Measurements from ENCODE around the gene PCYOX1L.
A peak's percentile ranks its signal among the peaks of the same experiment; 100 is the strongest.

Gene PCYOX1L

GRCh38 chr5:149357370-149358293 is at the start of gene PCYOX1L:
Gene PCYOX1L, plus strand, starts transcription at chr5:149358046. Its CDS starts 23 bp downstream, at chr5:149358069.
- no peak for TF ChIP-seq SUZ12 (IDR thresholded peaks at IDR 0.05)
- no peak for TF ChIP-seq SP1 (IDR thresholded peaks at IDR 0.05)
- TF ChIP-seq BHLHE40 (IDR thresholded peaks at IDR 0.05; ENCODE audit: borderline replicate concordance), result no peak
- TF ChIP-seq FOXM1 (IDR thresholded peaks at IDR 0.05; ENCODE audit: borderline replicate concordance), result no peak
- TF ChIP-seq ELF4 (IDR thresholded peaks at IDR 0.05), result no peak
- TF ChIP-seq ARNT (IDR thresholded peaks at IDR 0.05), result no peak
- TF ChIP-seq, protein P1, sequence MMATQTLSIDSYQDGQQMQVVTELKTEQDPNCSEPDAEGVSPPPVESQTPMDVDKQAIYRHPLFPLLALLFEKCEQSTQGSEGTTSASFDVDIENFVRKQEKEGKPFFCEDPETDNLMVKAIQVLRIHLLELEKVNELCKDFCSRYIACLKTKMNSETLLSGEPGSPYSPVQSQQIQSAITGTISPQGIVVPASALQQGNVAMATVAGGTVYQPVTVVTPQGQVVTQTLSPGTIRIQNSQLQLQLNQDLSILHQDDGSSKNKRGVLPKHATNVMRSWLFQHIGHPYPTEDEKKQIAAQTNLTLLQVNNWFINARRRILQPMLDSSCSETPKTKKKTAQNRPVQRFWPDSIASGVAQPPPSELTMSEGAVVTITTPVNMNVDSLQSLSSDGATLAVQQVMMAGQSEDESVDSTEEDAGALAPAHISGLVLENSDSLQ (IDR thresholded peaks at IDR 0.05), result peak; percentile 98
- TF ChIP-seq CTBP1 (IDR thresholded peaks at IDR 0.05; ENCODE audit: borderline replicate concordance), result peak; percentile 59; the same call in 1 of the 2 replicates
- CTCF ChIA-PET, result interaction anchor here (1.3 to 2.1 kb wide), 3 partner anchors 10 to 77 kb away, joined by 6 to 10 read pairs (median 6); no protein-coding TSS in a partner anchor
- DNase-seq (ENCODE audit: extremely low spot score), result peak; percentile 96
- POLR2A ChIA-PET, result interaction anchor here (0.6 to 9.3 kb wide), 17 partner anchors 8 to 222 kb away, joined by 3 to 160 read pairs (median 4); partner anchors contain the start of gene GRPEL2

- TF ChIP-seq L3MBTL2 (conservative IDR thresholded peaks at IDR 0.05), result no peak
- no peak for TF ChIP-seq HDGF (IDR thresholded peaks at IDR 0.05; ENCODE audit: borderline replicate concordance)
- TF ChIP-seq ELF4 (IDR thresholded peaks at IDR 0.05), result no peak
- no peak for TF ChIP-seq SP1 (IDR thresholded peaks at IDR 0.05)
- TF ChIP-seq FOXK2 (IDR thresholded peaks at IDR 0.05), result no peak
- TF ChIP-seq BHLHE40 (IDR thresholded peaks at IDR 0.05; ENCODE audit: borderline replicate concordance), result no peak
- TF ChIP-seq CTBP1 (IDR thresholded peaks at IDR 0.05; ENCODE audit: borderline replicate concordance), result no peak
- no peak for TF ChIP-seq ARNT (IDR thresholded peaks at IDR 0.05)
- TF ChIP-seq SUZ12 (IDR thresholded peaks at IDR 0.05), result no peak
- TF ChIP-seq LEF1 (IDR thresholded peaks at IDR 0.05; ENCODE audit: borderline replicate concordance), result no peak
- TF ChIP-seq ZNF384 (IDR thresholded peaks at IDR 0.05), result no peak
- no peak for TF ChIP-seq NFRKB (IDR thresholded peaks at IDR 0.05)
- TF ChIP-seq, protein P1 (IDR thresholded peaks at IDR 0.05), result no peak
- no peak for TF ChIP-seq FOXA1 (IDR thresholded peaks at IDR 0.05)
- TF ChIP-seq TARDBP (IDR thresholded peaks at IDR 0.05), result no peak
- TF ChIP-seq FOXM1 (IDR thresholded peaks at IDR 0.05; ENCODE audit: borderline replicate concordance), result no peak
- CTCF ChIA-PET, result no interaction called here
- no peak for DNase-seq (ENCODE audit: extremely low spot score)
- POLR2A ChIA-PET, result interaction anchor here (2.2 kb wide), 1 partner anchor 35 kb away, joined by 5 read pairs; the partner anchor contains the start of gene GRPEL2
These were observed 48.5 kb upstream of the PCYOX1L start for GRCh38 chr5:149309354-149309753.

DNA sequence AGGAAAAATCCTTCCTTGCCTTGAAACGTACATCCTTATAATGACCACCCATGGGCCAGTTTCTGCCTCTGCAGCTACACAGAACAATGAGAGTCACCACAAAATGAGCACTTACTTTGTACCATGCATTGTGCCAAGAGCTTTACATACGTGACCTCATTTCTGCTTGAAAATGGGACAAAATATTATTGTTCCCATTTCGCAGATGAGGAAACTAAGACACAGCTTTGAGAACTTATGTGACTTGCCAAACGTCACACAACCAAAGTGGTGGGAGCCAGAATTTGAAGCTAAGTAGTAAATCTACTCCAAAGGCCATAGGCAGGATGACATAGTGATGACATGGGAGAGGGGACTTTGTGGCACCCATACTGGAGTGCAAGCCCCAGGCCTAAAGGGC is 47.4 kb upstream of the PCYOX1L start:
- ChIA-PET POLR2A (no interaction called here), CTCF (no interaction called here)
- no peak for TF ChIP-seq SUZ12 (IDR thresholded peaks at IDR 0.05)
- no peak for TF ChIP-seq FOXA1 (IDR thresholded peaks at IDR 0.05)
- no peak for TF ChIP-seq BHLHE40 (IDR thresholded peaks at IDR 0.05; ENCODE audit: borderline replicate concordance)
- no peak for TF ChIP-seq ELF4 (IDR thresholded peaks at IDR 0.05)
- TF ChIP-seq L3MBTL2 (conservative IDR thresholded peaks at IDR 0.05), result no peak
- TF ChIP-seq CTBP1 (IDR thresholded peaks at IDR 0.05; ENCODE audit: borderline replicate concordance), result no peak
- no peak for TF ChIP-seq TARDBP (IDR thresholded peaks at IDR 0.05)
- TF ChIP-seq LEF1 (IDR thresholded peaks at IDR 0.05; ENCODE audit: borderline replicate concordance), result no peak
- TF ChIP-seq FOXM1 (IDR thresholded peaks at IDR 0.05; ENCODE audit: borderline replicate concordance), result no peak
- no peak for TF ChIP-seq ZNF384 (IDR thresholded peaks at IDR 0.05)
- TF ChIP-seq HDGF (IDR thresholded peaks at IDR 0.05; ENCODE audit: borderline replicate concordance), result no peak
- TF ChIP-seq NFRKB (IDR thresholded peaks at IDR 0.05), result no peak
- no peak for TF ChIP-seq SP1 (IDR thresholded peaks at IDR 0.05)
- no peak for TF ChIP-seq ARNT (IDR thresholded peaks at IDR 0.05)
- TF ChIP-seq, protein P1 (IDR thresholded peaks at IDR 0.05), result no peak
- no peak for TF ChIP-seq FOXK2 (IDR thresholded peaks at IDR 0.05)
- no peak for DNase-seq (ENCODE audit: extremely low spot score)

DNA sequence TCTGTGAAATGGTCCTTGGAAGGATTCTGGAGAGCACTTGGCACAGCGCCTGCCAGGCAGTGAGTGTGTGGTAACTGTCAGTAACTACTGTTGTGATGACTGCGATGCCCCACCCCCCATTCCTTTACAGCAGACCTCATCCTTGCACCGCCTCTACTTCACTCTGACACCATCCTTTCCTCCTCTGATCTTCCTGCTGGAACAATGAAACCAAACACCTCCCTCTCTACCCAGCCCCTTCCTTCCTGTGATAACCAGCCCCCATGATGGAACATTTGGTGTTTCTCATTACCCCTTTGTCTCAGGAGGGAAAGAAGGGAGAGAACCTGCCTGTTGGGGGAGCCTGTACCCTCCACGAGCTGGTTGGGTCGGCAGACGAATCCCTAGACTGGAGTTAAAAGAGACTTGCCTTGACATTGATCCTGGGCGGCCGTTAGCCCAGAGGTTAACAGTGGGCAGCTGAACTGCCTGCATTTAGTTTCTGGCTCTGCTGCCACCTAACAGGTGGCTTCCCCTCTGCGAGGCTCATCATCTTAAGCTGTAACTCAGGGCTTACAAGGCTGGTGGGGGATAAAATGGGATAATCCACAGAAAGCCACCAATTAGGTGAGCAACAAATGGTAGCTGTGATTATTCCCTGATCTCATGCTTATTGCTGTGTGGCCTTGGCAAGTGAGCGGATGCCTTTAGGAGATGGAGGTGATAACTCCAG is 46.7 kb upstream of the PCYOX1L start:
- TF ChIP-seq FOXM1 (IDR thresholded peaks at IDR 0.05; ENCODE audit: borderline replicate concordance), result no peak
- TF ChIP-seq LEF1 (IDR thresholded peaks at IDR 0.05; ENCODE audit: borderline replicate concordance), result no peak
- no peak for TF ChIP-seq CTBP1 (IDR thresholded peaks at IDR 0.05; ENCODE audit: borderline replicate concordance)
- TF ChIP-seq BHLHE40 (IDR thresholded peaks at IDR 0.05; ENCODE audit: borderline replicate concordance), result no peak
- no peak for TF ChIP-seq L3MBTL2 (conservative IDR thresholded peaks at IDR 0.05)
- no peak for TF ChIP-seq ELF4 (IDR thresholded peaks at IDR 0.05)
- no peak for TF ChIP-seq ZNF384 (IDR thresholded peaks at IDR 0.05)
- TF ChIP-seq, protein P1 (IDR thresholded peaks at IDR 0.05), result no peak
- TF ChIP-seq FOXK2 (IDR thresholded peaks at IDR 0.05), result no peak
- TF ChIP-seq SP1 (IDR thresholded peaks at IDR 0.05), result no peak
- no peak for TF ChIP-seq TARDBP (IDR thresholded peaks at IDR 0.05)
- TF ChIP-seq SUZ12 (IDR thresholded peaks at IDR 0.05), result no peak
- no peak for TF ChIP-seq FOXA1 (IDR thresholded peaks at IDR 0.05)
- TF ChIP-seq ARNT (IDR thresholded peaks at IDR 0.05), result no peak
- no peak for TF ChIP-seq NFRKB (IDR thresholded peaks at IDR 0.05)
- POLR2A ChIA-PET, result no interaction called here
- CTCF ChIA-PET, result no interaction called here
- no peak for DNase-seq (ENCODE audit: extremely low spot score)
